CD4-positive, alpha-beta T cell treated with Interleukin-1 beta for 1 hour (primary cell): ENCODE results near the gene ZNF777.
A peak's percentile ranks its signal among the peaks of the same experiment; 100 is the strongest.
"Not testable (repeated sequence)": the region's sequence is repeated elsewhere in the genome, so short reads cannot be mapped to it uniquely, and the experiment has no call there.

Experiments
- DNase-seq, 2 donors: peaks; one replicate each; pipeline ENCODE4 v3.0.0-alpha.2; 2020 to 2022

ZNF777 gene

DNA sequence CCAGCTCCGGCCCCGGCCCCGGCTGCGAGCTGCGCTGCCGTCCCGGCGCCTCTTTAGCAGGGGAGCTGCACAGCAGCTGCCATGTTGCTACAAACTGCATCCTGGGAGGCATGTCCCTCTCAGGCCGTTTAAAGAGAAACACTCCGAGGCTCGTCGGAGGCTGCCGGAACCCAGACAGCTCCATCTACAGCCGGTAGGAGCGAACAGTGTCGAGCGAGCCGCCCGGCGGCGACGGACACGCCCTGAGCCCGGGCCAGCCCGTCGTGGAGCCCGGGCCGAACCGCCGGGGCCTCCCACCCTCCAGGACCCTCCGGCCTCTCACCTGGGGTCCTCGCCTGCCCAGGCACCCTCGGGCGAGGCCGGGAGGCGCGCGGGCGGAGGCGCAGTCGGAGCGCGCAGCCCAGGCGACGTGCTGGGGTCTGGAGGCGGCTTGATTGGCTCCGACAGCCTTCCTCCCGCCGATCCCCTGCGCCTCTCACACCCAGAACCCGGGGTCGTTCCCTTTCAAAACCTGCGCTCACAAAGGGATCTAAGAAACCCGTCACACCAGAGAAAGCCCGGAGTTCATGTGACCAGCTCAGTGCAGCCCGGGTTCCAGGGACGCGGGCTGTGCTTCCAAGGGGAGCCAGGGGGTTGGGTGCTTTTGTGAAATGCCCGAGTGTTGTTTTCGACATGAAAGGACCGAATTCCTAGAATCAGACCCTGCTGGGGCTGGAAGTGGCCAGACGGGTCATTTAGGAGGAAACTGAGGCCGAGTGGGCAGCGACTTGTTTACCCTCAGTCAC, at the start of gene ZNF777:
TSS of gene ZNF777 (minus strand) at position 570 of the 785 bp plus-strand sequence. CDS start 5,040 bp downstream, outside the sequence.
- peak; percentile 84 to 85 for DNase-seq

DNA sequence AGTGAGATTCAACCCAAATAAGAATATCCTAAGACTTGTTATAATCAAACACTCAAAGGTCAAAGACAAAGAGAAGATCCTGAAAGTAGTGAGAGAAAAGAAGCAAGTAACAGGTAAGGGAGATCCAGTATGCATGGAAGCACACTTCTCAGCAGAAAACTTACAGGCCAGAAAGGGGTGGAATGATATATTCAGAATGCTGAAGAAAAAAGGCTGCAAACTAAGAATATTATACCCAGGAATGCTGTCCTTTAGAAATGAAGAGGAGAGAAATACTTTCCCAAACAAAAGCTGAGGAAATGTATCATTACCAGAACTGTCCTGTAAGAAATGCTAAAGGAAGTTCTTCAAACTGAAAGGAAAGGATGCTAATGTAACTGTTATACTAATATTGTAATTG, 49.4 kb upstream of the ZNF777 start:
- DNase-seq: no peak

DNA sequence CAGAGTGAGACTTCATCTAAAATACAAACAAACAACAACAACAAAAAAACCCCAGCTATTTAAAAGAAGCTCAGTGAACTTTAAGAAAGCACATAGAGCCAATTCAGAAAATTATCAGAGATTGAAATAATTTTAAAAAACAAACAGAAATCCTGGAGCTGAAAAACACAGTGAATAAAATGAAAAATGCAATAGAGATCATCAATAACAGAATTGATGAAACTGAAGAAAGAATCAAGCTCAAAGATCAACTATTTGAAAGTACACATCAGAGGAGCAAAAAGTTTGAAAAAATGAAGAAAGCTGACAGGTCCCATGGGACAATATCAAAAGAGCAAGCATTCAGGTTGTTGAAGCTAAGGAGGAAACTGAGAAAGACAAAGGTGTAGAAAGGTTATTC, 48.9 kb upstream of the ZNF777 start:
- no peak for DNase-seq

DNA sequence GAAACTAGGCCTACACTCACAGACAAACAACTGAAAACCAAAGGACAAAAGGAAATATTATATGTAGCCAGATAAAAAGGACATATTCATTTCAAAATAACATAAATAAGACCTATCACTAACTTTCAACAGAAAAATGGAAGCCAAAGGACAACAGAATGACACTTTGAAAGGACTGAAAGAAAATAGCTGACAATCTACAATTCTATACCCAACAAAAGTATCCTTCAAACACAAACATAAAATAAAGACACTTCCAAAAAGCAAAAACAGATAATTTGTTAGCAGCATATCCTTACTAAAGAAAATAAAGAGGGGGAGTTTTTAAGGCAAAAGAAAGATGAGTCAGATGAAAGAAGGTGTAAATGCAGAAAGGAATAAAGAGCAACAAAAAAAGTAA, 44.7 kb upstream of the ZNF777 start:
- no peak for DNase-seq

DNA sequence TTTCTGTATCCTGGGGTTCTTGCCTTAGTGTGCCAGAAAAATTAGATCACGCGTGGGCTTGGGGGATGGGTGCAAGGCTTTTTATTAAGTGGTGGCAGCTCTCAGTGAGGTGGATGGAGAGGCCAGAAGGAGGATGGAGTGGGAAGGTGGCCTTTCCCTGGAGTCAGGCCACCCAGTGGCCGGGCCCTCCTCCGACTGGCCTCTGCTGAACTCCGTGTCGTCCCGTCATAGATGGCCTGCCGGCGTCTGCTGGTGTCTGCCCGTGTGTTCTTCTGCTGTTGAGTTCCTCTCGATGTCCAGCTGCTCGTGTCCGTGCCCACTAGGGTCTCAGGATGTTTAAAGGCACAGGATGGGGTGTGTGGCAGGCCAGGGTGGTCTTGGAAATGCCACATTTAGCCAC, 40.8 kb upstream of the ZNF777 start:
- no peak for DNase-seq

DNA sequence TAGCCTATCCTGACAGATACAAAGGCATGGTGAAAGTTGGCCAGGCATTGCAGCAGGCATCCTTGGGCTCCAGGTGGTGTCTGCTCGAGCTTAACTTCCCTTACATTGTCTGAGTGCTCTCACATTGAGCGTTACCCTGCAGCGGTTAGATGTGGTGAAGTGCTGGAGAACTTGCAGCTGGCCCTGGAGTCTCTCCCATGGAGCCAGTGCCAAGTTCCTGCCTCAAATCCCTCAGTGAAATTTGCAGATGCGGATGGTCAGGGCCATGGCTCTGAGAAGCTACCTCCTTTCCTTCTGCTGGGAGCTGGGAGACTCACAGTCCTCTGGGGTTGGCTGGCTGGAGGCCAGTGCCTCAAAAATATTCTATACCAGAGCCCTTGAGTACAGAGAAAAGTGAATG, 40.0 kb upstream of the ZNF777 start:
- DNase-seq: no peak

DNA sequence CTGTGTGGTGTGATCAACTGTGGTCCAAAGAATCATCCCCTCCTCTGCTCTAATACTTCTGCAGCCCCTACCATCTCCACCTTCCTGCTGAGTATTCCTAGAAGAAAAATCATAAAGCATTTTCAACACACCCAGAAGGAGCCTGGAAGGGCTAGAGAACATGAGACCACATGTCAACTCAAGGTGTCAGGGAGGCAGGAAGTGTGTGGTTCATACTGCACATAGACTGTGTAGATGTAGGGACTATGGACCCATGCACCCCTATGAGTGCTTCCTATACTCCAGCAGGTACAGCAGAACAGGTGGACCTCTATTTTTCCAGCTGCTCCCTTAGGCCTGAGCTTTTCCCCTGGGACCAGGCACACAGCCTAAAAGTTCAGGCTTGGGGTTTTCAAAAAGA, 39.3 kb upstream of the ZNF777 start:
- no peak for DNase-seq

DNA sequence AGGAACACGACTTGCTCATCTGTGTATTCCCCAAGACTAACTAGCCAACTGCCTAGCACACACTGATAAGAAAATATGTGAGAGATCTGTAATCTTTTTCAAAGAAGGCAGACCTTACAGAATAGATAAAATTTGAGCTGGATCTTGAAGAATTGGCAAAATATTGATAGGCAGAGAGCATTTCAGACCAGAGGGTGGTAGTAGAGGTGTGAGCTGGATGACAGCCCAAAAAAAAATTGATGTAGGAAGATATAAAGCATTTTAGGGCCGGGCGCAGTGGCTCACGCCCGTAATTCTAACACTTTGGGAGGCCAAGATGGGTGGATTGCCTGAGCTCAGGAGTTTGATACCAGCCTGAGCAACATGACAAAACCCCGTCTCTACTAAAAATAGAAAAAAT, 37.9 kb upstream of the ZNF777 start:
- no peak for DNase-seq

DNA sequence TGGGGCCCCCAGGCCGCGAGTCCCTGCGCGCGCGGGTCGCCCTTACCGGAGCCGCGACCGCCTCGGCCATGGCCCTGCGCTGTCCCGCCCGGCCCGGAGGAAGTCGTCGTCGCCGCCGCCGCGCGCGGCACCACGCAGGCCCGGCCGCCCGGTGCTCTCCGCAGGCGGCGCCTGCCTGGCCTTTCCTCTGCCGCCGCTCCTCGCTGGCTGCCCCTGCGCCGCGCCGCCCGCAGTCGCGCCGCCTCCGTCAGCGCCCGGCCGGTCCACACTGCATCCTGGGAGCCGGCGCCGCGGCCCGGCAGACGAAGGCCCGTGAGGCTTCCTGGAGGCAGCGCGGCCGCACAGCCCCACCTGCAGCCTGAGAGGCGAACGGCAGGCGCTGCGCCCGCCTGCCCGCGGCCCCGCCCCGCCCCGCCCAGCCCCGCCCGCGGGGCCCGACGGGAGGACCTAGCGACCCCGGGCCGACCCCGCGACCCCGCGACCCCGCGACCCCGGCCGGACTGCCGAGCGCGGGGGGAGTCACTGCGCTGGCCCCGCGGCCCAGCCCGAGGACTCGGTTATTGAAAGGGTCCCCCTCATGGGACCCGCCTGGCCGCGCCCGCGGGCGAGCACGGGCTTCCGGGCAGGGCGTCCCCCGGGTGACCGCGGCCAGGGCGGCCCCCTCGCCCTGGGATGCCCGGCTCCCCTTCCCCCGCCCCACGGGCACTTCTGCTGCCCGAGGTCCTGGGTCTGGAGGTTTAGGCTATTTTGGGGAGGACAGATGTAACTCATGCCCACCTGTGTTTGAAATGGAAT, 36.8 kb upstream of the ZNF777 start, which contains the start of gene ZNF746:
TSS of gene ZNF746 (minus strand) at position 343 of the 795 bp plus-strand sequence. CDS start at position 70, 273 bp downstream.
- DNase-seq: peak; percentile 83 to 84

DNA sequence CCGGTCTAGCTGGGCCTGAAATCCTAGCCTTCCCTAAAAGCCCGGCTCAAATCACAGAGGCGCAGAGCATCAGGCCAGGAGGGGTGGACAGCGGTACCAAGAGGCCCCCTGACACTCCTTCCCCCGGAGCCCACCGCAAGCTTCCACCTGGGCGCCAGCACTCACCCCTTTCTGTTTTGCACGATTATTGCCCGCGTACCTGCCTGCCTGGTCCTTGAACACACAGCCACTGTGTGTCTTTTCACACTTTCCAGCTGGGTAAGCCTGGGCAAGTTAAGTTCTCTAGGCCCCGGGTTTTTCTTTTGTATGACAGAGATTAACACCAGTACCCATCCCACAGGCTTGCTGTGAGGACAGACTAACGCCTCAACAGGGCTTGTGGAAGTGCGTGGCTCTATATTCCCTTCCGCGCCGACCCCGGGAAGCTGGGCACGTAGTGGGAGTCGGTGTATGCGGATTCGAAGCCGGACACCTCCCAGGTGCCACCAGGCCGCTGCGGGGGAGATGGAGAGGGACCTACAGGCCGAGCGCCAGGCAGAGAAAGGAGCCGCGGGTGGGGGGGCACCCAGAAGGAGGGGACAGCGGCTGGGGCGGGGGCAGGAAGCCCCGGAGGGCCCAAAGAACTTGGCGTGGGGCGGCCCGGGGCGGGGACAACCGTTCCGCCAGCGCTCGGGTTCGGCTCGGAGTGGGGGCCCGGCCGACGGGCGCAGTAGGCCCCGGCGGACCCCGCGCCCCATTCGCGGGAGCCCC, 36.0 kb upstream of the ZNF777 start:
- peak; percentile 50 to 57 for DNase-seq

DNA sequence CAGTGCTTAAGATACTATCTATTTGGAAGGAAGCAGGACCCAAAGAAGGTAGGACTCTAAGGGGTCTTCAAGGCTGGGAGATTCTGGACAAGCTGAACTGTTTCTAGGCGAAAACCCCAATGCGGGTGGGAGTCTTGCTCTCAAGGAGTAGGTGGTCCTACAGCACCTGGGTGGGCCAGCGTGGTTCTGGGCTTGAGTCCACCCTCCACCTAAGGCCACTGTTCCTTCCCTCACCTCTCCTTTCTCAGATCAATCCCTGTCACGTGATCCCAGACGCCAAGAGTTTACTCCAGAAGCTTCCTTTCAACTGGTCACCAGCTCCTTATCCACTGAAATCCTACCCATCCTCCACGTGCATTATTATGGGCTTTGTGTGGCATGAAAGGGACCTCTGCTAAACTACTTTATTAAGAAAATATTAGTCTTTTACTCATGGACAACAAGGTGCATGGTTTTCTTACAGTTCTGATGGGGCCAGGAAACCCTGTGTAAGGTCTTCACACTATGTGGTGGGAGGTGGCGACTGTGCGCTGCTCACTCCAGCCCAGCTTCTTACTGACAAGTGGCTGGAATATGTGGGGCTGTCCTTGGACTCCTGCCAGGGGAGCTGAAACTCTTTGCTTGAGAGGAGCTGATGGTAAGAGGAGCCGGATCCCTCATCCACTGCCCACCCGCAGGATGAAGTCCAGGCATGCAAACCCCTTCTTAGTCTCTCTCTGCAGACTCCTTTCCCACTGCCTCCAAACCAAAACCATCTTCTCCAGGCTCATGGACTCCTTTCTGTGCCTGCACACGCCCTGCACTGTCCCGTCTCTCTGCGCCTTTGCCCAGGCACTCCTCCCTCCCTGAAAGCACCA, 35.2 kb upstream of the ZNF777 start:
- DNase-seq: no peak

DNA sequence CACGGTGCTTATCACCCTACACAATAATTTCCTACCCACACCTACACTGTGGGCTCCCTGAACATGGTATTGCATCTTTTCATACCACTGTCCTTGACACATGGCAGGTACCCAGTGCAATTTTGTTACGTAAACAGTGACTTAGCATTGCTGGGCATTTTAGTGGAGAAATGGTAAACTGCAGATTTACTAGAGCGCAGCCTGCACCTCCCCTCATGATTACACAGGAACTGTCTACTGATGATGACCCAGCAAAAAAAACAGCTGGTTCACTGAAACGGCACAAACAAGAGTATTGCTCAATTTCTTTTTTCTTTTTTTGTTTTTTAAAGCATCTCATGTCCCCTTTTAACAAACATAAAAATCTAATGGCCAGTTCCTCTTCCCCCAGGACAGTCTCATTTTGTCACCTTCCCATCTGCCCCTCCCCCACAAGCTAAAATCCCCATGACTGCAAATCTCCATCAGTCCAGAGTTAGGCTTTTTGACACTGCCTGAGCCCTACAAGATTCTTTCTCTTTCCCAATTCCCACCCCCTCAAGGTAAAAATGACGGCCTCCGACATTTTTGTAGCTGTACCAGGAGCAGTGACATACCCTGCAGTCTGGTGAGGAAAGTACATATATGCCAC, 34.0 kb upstream of the ZNF777 start:
- DNase-seq: peak in 1 of 2 donors; percentile 29

DNA sequence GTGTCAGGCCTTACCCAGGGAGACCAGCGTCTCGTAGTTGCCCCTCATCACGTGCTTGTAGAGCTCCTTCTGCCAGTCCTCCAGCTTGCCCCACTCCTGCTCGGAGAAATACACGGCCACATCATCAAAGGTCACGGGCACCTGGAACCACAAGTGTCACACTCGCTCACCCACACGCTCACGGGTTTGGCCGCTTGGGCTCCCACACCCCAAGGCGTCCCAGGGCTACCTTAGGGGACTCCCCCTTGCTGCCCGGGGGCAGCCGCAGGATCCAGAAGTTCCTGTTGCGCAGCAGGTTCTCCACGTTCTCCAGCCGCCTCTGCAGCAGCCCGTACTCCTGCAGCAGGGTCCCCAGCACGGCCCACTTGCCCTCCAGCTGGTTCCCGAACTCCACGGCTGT, 33.1 kb upstream of the ZNF777 start:
- DNase-seq: not testable (repeated sequence)

DNA sequence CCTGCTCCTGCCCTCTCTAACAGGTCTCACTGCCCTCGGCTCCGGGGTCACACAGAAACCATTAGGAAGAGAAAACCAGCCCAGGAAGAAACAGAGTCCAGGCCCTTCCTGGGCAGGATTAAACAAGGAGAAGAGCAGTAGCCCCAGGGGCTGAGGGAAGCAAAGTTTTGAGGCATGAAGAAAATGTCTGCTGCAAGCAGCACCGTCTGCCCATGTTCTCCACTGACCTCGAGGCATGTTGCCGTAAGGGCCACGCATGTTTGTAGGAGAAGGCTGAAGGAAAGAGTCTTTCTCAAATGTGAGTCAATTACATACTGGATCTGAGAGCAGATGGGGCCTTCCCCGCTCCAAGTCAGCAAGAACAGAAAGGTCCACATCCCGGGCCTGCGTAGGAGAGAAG, 32.5 kb upstream of the ZNF777 start:
- no peak for DNase-seq

DNA sequence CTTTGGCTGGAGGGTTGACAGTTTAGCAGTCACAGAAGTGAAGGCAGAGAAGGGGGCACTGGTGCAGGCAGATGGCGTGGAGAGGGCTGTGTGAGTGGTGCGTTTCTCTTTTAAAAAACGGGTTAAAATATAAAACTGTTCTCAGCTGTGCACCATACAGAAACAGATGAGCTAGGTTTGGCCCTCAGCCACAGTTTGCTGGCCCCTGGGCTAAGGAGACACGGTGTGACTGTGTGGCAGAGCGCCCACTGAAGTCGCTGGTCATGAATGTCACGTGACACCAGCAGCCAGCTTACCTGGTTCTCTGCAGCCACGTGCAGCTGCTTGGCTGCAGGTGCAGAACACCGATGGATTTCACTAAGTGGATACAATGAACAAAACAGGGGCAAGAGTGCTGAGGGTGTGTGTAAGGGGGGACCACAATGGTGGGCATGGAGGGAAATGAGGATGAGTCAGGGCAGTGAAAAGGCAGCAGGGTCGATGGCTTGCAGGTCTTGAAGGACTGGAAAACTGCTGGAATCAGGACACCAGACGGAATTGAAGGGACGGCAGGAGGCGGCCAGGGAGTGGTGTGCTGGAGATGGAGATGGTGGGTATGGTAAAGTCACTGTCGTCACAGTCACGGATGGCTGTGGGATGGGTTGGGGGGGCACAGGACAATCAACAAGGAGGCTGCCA, 29.4 kb upstream of the ZNF777 start:
- no peak for DNase-seq

DNA sequence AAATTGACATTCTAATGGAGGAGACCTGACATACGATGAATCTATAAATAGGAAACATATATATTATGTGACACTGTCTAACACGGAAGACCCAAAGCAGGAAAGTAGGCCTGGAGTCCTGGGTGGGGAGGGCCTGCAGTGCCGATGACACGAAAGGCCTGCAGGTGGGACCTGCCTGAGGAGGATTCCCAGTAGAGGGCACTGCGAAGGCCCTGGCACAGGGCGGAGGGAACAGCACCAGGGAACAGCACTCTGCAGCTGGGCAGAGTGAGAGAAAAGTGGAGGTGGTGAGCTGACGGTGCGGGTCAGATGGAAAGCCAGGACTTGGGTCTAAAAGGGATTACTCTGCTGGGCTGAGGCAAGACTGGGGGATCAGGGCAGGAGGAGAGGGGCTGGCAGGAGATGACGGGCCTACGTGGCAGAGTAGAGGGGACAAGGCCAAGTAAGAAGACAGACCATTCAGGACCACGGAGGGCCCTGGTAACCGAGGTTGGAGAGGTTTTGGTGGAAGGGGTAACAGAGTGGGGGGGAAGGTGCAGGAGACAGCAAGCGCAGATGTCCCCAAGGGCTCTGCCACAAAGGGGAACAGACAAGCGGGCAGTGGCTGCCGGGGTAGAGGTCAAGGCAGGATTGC, 28.6 kb upstream of the ZNF777 start:
- no peak for DNase-seq

DNA sequence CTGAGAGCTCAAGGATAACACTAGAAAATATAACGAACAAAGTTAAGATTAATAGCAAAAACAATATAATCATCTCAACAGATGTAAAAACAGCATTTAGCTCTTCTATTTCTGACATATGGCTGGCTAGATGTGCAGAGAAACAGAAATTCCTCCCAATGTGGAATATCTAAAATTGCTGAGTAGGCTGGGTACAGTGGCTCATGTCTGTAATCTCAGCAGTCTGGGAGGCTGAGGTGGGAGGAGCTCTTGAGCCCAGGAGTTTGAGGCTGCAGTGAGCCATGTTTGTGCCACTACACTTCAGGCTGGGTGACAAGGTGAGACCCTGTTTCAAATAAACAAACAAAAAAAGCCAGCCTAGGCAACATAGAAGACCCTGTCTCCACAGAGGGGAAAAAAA, 18.7 kb upstream of the ZNF777 start:
- DNase-seq: no peak

DNA sequence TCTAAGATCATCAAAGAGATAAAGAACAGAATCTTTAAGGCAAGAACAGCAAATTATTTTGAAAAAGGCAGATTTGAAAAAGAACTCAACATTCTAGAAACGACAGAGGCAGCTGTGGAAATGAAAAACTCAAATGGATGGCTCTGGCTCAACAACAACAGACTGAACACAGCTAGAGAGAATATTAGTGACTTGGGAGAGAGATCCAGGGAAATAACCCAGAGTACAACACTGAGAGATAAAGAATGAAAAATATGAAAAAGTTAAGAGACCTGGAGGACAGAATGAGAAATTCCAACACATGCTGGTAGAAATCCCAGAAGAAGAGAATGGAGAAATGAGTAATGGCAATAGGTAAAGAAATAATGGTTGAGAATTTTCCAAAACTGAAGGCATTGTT, 17.9 kb upstream of the ZNF777 start:
- DNase-seq: no peak

DNA sequence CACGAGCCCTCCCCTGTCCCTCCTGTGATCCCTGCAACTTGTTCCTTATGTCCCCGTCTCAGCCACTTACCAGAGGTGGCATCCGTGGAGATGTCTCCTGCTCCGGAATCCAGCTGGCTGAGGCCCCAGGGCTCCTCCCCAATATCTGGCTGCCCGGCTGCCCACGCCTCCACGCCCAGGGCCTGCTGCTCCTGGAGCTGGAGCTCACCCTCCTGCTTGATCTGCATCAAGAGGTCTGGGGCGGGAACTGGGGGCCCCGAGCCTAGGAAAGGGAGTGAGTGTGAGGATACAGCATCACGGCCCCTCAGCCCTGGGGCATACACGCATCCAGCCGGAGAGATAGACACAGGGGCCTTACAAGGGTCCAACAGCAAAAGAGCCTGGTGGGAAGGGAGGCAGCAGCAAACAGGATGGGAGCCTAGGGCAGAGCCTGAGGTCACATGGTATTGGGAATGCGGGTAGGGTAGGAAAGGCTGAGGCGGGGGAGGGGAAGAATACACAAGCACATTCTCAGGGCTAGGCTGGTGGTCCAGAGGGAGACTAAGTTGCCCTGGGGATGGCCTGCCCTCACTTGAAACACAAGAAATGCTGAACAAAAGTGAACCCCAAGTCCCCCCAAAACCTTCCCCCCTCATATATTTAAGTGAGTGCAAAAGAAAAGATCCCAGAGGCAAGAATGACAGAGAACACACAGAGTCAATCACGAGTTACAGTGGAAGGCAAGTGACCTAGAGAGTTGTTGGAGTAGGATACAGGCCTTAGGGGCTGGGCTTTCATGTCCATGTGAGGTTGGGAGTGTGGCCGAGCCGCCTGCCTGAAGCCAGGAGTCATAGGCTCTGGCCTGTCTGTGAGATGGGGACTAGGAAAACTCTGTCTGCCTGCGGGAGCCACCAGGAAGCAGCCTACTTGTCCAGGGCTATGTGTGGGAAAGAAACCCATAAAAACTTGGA, 16.9 kb upstream of the ZNF777 start:
- DNase-seq: no peak

DNA sequence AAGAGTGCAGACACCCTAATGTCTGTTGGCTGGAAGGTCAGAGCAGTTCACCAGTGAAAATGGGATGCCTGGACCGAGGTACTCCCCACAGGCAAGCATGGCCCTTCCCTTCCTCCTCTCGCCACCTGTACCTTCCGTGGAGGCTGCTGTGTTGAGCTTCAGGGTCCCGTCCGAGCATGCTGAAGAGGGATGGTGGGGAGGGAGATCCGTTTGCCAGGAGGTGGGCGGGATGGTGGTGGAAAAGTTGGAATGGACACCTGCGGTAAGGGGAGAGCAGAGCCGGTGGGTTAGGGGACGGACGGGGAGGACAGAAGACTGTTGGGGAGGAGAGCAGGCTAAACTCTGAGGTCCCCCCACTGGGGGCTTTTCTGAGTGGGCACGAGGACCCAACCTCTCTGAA, 15.9 kb upstream of the ZNF777 start:
- DNase-seq: no peak
